ENCODE data around the gene ANKRD11.
A peak's percentile ranks its signal among the peaks of the same experiment; 100 is the strongest.

ANKRD11 gene

DNA sequence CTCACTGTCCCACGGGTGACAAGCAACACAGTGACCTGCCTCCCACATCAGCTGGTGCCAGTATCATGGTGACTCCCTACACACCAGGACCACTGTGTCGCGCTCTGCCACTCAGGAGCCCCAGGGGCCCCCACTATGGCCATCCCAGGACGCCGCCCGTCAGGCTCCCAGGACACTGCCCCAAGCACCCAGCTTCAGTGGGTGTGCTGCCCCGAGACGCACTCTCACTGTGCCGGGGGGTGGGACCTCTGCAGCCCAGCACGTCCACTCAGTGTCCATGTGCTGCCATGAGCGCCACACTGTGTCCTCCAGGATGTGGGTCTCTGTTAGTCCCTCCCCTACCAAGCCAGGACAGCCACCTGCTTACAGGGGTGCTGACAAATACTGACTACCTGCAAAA lies 152.4 kb downstream of the ANKRD11 start:
- no peak overlapping the region for H3K9ac ChIP-seq (ENCODE audit: low read length)
- DNase-seq = no peak
- H3K4me2 ChIP-seq (ENCODE audit: low read depth, low read length) = no peak overlapping the region
- no peaks in the 10 kb centered on the region for H3K27me3 ChIP-seq (replicated peaks; ENCODE audit: insufficient read depth, low read length)
- H4K20me1 ChIP-seq (ENCODE audit: insufficient read depth, low read length) = peaks cover 6% of the 10 kb centered on the region; the same call in 1 of the 2 replicates
- no peak overlapping the region for H2AFZ ChIP-seq (ENCODE audit: low read length)
- TF ChIP-seq EZH2phosphoT487 (IDR thresholded peaks at IDR 0.05; ENCODE audit: low read length) = no peak
- H3K27ac ChIP-seq (ENCODE audit: low read length) = no peak overlapping the region
- H3K9me2 ChIP-seq (replicated peaks; ENCODE audit: insufficient read depth, low read length) = no peaks in the 10 kb centered on the region
- H3K9me3 ChIP-seq (replicated peaks; ENCODE audit: insufficient read depth, low read length) = no peaks in the 10 kb centered on the region
- no peak overlapping the region for H3K4me3 ChIP-seq (ENCODE audit: low read length)
- H3K79me2 ChIP-seq (ENCODE audit: low read length) = peaks cover 97% of the 10 kb centered on the region
- peaks cover 26% of the 10 kb centered on the region for H3K4me1 ChIP-seq (ENCODE audit: low read length)
- H3K36me3 ChIP-seq (replicated peaks; ENCODE audit: insufficient read depth, low read length) = no peaks in the 10 kb centered on the region
- peaks cover 5% of the 10 kb centered on the region; the same call in 1 of the 2 replicates for H3F3A ChIP-seq (ENCODE audit: insufficient read depth, low read length)

DNA sequence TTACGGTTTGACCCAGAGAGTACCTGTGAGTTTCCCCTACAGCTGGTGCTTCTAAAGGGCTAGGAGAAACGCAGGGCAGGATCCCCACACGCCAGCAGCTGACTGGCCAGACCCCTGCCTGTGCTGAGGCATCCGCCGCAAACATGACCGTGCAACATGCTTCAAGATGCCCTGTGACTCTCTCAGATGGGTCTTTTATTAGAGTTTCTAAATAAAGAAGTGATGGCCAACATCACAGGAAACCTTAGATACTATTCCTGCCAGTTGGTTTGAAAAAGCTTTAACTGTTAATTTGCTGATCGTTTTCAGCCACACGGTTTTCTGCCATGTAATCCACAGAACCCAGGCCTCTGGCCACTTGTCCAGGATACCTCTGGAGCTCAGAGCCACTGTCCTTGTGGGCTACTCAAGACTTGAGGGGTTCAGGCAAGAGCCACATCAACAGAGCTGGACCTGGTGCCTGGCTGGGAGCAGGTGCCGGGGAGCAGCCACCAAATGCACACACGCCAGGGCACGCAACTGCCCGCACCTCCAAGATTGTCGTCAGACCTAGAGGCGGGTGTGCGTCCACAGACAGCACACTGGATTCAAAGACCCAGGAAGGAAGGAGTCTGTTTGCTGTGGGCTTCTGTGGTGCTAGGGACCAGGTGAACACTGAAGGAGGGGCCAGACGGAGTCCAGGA lies 154.4 kb downstream of the ANKRD11 start:
- no peaks in the 10 kb centered on the region for H3K9me3 ChIP-seq (replicated peaks; ENCODE audit: insufficient read depth, low read length)
- H3K9me2 ChIP-seq (replicated peaks; ENCODE audit: insufficient read depth, low read length) = no peaks in the 10 kb centered on the region
- no peaks in the 10 kb centered on the region for H3K36me3 ChIP-seq (replicated peaks; ENCODE audit: insufficient read depth, low read length)
- H3K4me1 ChIP-seq (ENCODE audit: low read length) = peaks cover 26% of the 10 kb centered on the region
- peak overlapping the region; percentile 39 for H3K4me3 ChIP-seq (ENCODE audit: low read length)
- H3K27ac ChIP-seq (ENCODE audit: low read length) = peak overlapping the region; percentile 79
- no peak overlapping the region for H2AFZ ChIP-seq (ENCODE audit: low read length)
- peak overlapping the region; percentile 35 for H3K9ac ChIP-seq (ENCODE audit: low read length)
- H3K4me2 ChIP-seq (ENCODE audit: low read depth, low read length) = peak overlapping the region; percentile 84
- H3F3A ChIP-seq (ENCODE audit: insufficient read depth, low read length) = peaks cover 5% of the 10 kb centered on the region; the same call in 1 of the 2 replicates
- DNase-seq = peak; percentile 70
- H3K27me3 ChIP-seq (replicated peaks; ENCODE audit: insufficient read depth, low read length) = no peaks in the 10 kb centered on the region
- no peaks in the 10 kb centered on the region for H4K20me1 ChIP-seq (ENCODE audit: insufficient read depth, low read length)
- peaks cover 97% of the 10 kb centered on the region for H3K79me2 ChIP-seq (ENCODE audit: low read length)
- TF ChIP-seq, protein P1, sequence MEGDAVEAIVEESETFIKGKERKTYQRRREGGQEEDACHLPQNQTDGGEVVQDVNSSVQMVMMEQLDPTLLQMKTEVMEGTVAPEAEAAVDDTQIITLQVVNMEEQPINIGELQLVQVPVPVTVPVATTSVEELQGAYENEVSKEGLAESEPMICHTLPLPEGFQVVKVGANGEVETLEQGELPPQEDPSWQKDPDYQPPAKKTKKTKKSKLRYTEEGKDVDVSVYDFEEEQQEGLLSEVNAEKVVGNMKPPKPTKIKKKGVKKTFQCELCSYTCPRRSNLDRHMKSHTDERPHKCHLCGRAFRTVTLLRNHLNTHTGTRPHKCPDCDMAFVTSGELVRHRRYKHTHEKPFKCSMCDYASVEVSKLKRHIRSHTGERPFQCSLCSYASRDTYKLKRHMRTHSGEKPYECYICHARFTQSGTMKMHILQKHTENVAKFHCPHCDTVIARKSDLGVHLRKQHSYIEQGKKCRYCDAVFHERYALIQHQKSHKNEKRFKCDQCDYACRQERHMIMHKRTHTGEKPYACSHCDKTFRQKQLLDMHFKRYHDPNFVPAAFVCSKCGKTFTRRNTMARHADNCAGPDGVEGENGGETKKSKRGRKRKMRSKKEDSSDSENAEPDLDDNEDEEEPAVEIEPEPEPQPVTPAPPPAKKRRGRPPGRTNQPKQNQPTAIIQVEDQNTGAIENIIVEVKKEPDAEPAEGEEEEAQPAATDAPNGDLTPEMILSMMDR (IDR thresholded peaks at IDR 0.05; ENCODE audit: low read length) = no peak
- no peak for TF ChIP-seq EZH2 (optimal IDR thresholded peaks at IDR 0.05; ENCODE audit: low read depth, low read length)
- TF ChIP-seq EZH2phosphoT487 (IDR thresholded peaks at IDR 0.05; ENCODE audit: low read length) = no peak

DNA sequence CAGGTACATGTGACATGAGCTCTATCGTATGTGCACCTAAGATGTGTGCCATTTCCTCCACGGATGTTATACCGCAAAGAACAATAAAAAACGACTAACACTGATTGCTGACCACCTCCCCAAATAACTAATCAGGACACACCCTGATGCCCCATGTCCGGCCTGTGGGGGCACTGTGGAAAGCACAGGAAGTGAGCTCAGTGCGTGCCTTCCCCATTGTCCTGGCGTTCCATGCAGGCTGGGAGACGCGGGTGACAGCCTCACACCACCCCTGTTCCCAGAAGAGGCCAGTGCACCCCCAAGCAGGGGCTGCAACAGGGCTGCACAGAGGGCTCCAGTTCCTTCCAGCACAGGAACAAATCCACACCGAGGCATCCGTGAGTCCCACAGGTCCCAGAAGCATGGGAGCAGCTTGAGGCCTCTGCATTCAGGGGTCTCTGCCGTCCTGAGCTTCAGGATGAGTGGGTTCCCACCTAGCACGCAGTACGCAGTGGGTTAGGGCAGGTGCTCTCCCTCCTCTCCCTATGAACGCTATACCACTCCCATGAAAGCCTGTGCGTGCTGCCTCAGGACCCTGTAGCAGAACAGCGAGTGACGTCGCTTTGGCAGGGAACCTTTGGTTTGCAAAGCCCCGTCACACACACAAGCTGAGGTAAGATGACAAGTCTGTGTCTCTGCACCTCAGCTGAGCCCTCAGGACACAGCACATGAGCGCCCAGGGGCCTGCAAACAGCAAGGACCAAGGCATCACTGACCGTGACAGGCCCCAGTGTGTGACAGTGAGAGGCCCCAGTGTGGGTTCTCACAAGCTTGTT lies 155.2 kb downstream of the ANKRD11 start:
- Histone ChIP-seq H3F3A (ENCODE audit: insufficient read depth, low read length) (peaks cover 5% of the 10 kb centered on the region; the same call in 1 of the 2 replicates), H3K4me2 (ENCODE audit: low read depth, low read length) (peak overlapping the region; percentile 84)

More for the DNA sequence above, 155.2 kb downstream of the ANKRD11 start:
- H2AFZ ChIP-seq (ENCODE audit: low read length) = no peak overlapping the region
- no peaks in the 10 kb centered on the region for H3K27me3 ChIP-seq (replicated peaks; ENCODE audit: insufficient read depth, low read length)
- no peaks in the 10 kb centered on the region for H3K9me2 ChIP-seq (replicated peaks; ENCODE audit: insufficient read depth, low read length)
- no peaks in the 10 kb centered on the region for H3K9me3 ChIP-seq (replicated peaks; ENCODE audit: insufficient read depth, low read length)
- no peaks in the 10 kb centered on the region for H4K20me1 ChIP-seq (ENCODE audit: insufficient read depth, low read length)
- H3K4me1 ChIP-seq (ENCODE audit: low read length) = peaks cover 26% of the 10 kb centered on the region
- peak overlapping the region; percentile 35; the same call in 1 of the 2 replicates for H3K9ac ChIP-seq (ENCODE audit: low read length)
- DNase-seq = no peak
- H3K36me3 ChIP-seq (replicated peaks; ENCODE audit: insufficient read depth, low read length) = no peaks in the 10 kb centered on the region
- TF ChIP-seq, protein P1 (IDR thresholded peaks at IDR 0.05; ENCODE audit: low read length) = no peak
- TF ChIP-seq EZH2 (optimal IDR thresholded peaks at IDR 0.05; ENCODE audit: low read depth, low read length) = no peak
- TF ChIP-seq EZH2phosphoT487 (IDR thresholded peaks at IDR 0.05; ENCODE audit: low read length) = no peak
- no peak overlapping the region for H3K4me3 ChIP-seq (ENCODE audit: low read length)
- peak overlapping the region; percentile 79 for H3K27ac ChIP-seq (ENCODE audit: low read length)
- H3K79me2 ChIP-seq (ENCODE audit: low read length) = peaks cover 96% of the 10 kb centered on the region

Measured in MM.1S (cell line).